ENCODE data around the gene P2RY2. TPM values are rescaled to one million over a fixed set of nuclear protein-coding genes. Genes with fewer than 3 reads are reported as not detected.

The P2RY2 gene
- total and polyA plus RNA-seq, 2 of the 8 experiments (the other 6 are each of a cell fraction or from before 2014, with no cell fraction given): 1.0 to 1.5 TPM

- TF ChIP-seq MAFK (IDR thresholded peaks at IDR 0.05; ENCODE audit: low read depth, low read length) (no peak), RBBP5 (IDR thresholded peaks at IDR 0.05; ENCODE audit: borderline replicate concordance, low read depth, low read length) (no peak), CTBP2 (IDR thresholded peaks at IDR 0.05; ENCODE audit: borderline replicate concordance, insufficient read depth, insufficient read length, low read length) (no peak), EZH2 (IDR thresholded peaks at IDR 0.05; ENCODE audit: low read depth, low read length, severe bottlenecking) (no peak), SRF (IDR thresholded peaks at IDR 0.05; ENCODE audit: low read depth, low read length) (no peak), CREB1 (IDR thresholded peaks at IDR 0.05) (no peak), HDAC6 (IDR thresholded peaks at IDR 0.05; ENCODE audit: low read depth, low read length) (no peak)
Observed at GRCh38 chr11:73262851-73263495, 44.9 kb downstream of the P2RY2 start (continued).
